Measurements from ENCODE around the gene RABGEF1.

DNA sequence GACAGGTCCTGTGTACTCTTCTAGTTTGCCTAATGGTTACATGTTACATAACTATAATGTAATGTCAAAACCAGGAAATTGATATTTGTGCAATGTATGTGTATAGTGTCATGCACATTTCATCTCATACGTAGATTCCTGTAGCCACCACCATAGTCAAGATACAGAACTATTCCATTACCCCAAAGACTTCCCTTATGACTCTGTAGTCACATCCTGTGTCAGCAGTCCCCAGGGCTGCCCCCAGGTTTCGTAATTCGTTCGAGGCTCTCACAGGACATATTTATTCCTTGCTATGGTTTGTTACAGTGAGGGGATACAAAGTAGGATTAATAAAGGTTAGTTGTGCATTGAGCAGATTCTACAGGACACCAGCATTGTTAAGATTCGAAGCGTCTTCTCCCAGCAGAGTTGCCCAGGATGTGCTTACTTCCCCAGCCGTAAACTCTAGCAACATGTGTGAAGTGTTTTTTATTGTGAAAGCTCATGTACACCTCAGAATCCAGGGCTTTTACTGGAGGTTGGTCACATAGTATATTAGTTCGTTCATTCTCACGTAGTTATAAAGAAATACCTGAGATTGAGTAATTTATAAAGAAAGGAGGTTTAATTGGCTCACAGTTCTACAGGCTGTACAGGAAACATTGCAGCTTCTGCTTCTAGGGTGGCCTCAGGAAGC, 18.6 kb downstream of the RABGEF1 start:
- TF ChIP-seq POLR2A (IDR thresholded peaks at IDR 0.05; ENCODE audit: low read depth, low read length) (no peak), EZH2 (IDR thresholded peaks at IDR 0.05; ENCODE audit: borderline replicate concordance, low read depth, low read length, severe bottlenecking) (no peak)

Data from endothelial cell of umbilical vein (primary cell).